ENCODE data around the gene C6orf163.

C6orf163 gene

GRCh38 chr6:87341899-87342298 is 2.7 kb upstream of the C6orf163 start:
- DNase-seq = no peak
- H3K27ac ChIP-seq = no peak overlapping the region
- TF ChIP-seq CTCF (IDR thresholded peaks at IDR 0.05) = no peak
- H3K4me1 ChIP-seq = peaks cover 0 to 9% (median 1%) of the 10 kb centered on the region in 4 donors
- H3K36me3 ChIP-seq = peaks cover 0 to 7% (median 4%) of the 10 kb centered on the region in 3 donors
- no peak overlapping the region for H3K4me3 ChIP-seq
- no peaks in the 10 kb centered on the region for H3K9me3 ChIP-seq
- intact Hi-C loops (cut with DNase I; ENCODE audit: low total_unique reads) = no loop called here
- H3K27me3 ChIP-seq = no peaks in the 10 kb centered on the region

DNA sequence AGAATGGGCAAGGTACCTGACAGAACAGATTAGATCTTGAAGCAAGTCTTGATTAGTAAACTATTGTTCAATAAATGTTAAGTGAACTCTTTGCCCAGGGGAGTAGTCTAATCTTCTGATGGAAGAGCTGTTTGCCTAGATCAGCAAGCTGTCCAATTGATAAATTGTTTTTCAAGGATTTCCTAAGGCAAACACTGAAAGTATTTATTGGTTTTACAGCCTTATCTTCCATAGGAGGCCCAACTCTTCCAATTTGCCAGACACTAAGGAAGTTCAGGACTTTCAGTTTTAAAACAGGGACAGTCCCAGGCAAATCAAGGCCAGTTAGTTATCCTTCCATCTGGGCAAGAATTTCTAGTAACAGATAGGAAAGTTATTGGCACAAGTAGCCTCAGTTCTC is 1.8 kb upstream of the C6orf163 start:
- no peak overlapping the region for H3K27ac ChIP-seq
- TF ChIP-seq CTCF (IDR thresholded peaks at IDR 0.05) = no peak
- no peaks in the 10 kb centered on the region for H3K27me3 ChIP-seq
- H3K36me3 ChIP-seq = peaks cover 0 to 7% (median 4%) of the 10 kb centered on the region in 3 donors
- peaks cover 0 to 9% (median 1%) of the 10 kb centered on the region in 4 donors for H3K4me1 ChIP-seq
- intact Hi-C loops (cut with DNase I; ENCODE audit: low total_unique reads) = no loop called here
- H3K4me3 ChIP-seq = no peak overlapping the region
- no peaks in the 10 kb centered on the region for H3K9me3 ChIP-seq
- no peak for DNase-seq

DNA sequence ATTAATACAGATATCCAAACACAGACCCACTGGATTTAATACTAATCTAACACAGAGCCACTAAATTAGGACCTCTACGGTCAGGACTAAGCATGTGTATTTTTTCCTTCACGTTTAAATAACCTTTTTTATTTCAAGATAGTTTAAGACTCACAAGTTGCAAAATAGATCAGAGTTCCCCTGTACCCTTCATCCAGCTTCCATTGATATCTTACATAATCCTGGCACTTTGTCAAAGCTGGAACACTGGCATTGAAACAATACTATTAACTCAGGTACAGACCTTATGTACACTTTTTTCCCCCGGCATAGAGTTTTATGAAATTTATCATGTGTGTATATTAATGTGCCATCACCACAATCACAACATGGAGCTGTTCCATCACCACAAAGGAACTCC is 2.1 kb downstream of the C6orf163 start:
- H3K9me3 ChIP-seq = no peaks in the 10 kb centered on the region
- H3K27me3 ChIP-seq = no peaks in the 10 kb centered on the region
- no peaks in the 10 kb centered on the region for H3K4me1 ChIP-seq
- peaks cover 0 to 7% (median 4%) of the 10 kb centered on the region in 3 donors for H3K36me3 ChIP-seq
- DNase-seq = no peak
- TF ChIP-seq CTCF (IDR thresholded peaks at IDR 0.05) = no peak
- no peak overlapping the region for H3K4me3 ChIP-seq
- no peak overlapping the region for H3K27ac ChIP-seq
- intact Hi-C loops (cut with DNase I; ENCODE audit: low total_unique reads) = no loop called here

DNA sequence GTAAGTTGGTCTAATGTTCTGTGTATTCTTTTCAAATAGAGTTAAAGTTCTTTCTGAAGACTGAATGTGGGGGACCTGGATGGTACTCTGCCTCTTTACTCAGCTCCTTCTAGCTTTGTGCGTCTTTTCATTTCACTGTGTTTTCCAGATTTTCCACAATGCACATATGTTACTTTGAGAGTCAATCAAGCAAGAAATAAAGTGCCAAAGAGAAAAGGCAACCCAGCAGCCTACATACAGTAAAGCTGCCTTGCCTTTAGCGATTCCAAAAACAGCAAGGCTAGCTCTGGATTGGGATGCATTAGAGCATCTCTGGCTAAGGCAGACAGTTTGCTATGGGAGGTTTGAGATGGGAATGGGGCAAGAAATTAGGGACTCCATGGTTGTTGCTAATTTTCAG is 5.3 kb downstream of the C6orf163 start:
- DNase-seq = no peak
- Histone ChIP-seq H3K4me3 (no peak overlapping the region), H3K9me3 (no peaks in the 10 kb centered on the region), H3K27me3 (no peaks in the 10 kb centered on the region), H3K4me1 (no peaks in the 10 kb centered on the region), H3K27ac (no peak overlapping the region), H3K36me3 (peaks cover 0 to 7% (median 0%) of the 10 kb centered on the region in 3 donors)
- intact Hi-C loops (cut with DNase I; ENCODE audit: low total_unique reads) = no loop called here
- no peak for TF ChIP-seq CTCF (IDR thresholded peaks at IDR 0.05)

DNA sequence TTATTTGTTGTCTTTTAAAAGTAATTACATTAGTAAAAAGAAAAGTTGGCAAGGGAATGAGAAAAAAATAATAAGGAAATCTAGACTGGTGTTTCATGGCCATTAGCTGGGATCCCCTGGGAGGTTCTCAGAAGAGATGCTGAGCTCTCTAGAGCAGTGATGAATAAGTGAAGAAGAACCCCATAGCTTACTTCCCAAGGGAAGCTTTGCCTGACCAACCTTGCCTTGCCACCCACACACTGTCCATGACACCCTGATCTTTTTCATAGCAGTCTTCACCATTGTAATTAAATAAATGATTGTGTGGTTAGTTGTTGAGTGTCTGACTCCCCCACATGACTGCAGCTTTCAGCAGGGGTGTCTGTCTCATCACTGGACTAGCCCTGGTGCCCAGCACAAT is 5.9 kb downstream of the C6orf163 start:
- intact Hi-C loops (cut with DNase I; ENCODE audit: low total_unique reads) = no loop called here

More for the DNA sequence above, 5.9 kb downstream of the C6orf163 start:
- no peaks in the 10 kb centered on the region for H3K27me3 ChIP-seq
- no peak overlapping the region for H3K4me3 ChIP-seq
- H3K4me1 ChIP-seq = no peaks in the 10 kb centered on the region
- H3K36me3 ChIP-seq = peaks cover 0 to 2% (median 0%) of the 10 kb centered on the region in 3 donors
- no peaks in the 10 kb centered on the region for H3K9me3 ChIP-seq
- DNase-seq = no peak
- no peak for TF ChIP-seq CTCF (IDR thresholded peaks at IDR 0.05)
- H3K27ac ChIP-seq = no peak overlapping the region
